H9 (cell line): ENCODE results near the gene TASOR2. TPM values are rescaled to one million over a fixed set of nuclear protein-coding genes. Genes with fewer than 3 reads are reported as not detected.

Source experiments
- DNase-seq: peaks from one replicate; pipeline ENCODE4 v3.0.0-alpha.2; 2017
- H2AFZ ChIP-seq: one replicate; pipeline ENCODE4 v1.6.1; 2013; ENCODE audit warnings: mild to moderate bottlenecking, low read length, control low read depth, moderate library complexity
- H2AK5ac ChIP-seq: 2 replicates; pipeline ENCODE4 v1.6.1; 2013; ENCODE audit warnings: low read length, control low read depth, mixed read lengths; ENCODE audit not compliant: insufficient read length
- H2BK120ac ChIP-seq: one replicate; pipeline ENCODE4 v1.6.1; 2013; ENCODE audit warnings: low read depth, mild to moderate bottlenecking, low read length, control low read depth, inconsistent platforms; ENCODE audit not compliant: poor library complexity, severe bottlenecking
- H2BK12ac ChIP-seq: 2 replicates; pipeline ENCODE4 v1.6.1; 2013; ENCODE audit warnings: low read length, control low read depth, mixed read lengths, low read depth; ENCODE audit not compliant: insufficient read length
- H2BK15ac ChIP-seq: 2 replicates; pipeline ENCODE4 v1.6.1; 2013; ENCODE audit warnings: low read depth, low read length, control low read depth
- H2BK20ac ChIP-seq: one replicate; pipeline ENCODE4 v1.6.1; 2013; ENCODE audit warnings: low read depth, mild to moderate bottlenecking, low read length, control low read depth, inconsistent platforms; ENCODE audit not compliant: poor library complexity, severe bottlenecking
- H2BK5ac ChIP-seq: 2 replicates; pipeline ENCODE4 v1.6.1; 2013; ENCODE audit warnings: low read length, control low read depth, mixed read lengths; ENCODE audit not compliant: insufficient read length
- H3K14ac ChIP-seq: 2 replicates; pipeline ENCODE4 v1.6.1; 2013; ENCODE audit warnings: low read length, control low read depth; ENCODE audit not compliant: insufficient read depth
- H3K18ac ChIP-seq: 2 replicates; pipeline ENCODE4 v1.6.1; 2013; ENCODE audit warnings: low read depth, mild to moderate bottlenecking, mixed read lengths, low read length, control low read depth; ENCODE audit not compliant: insufficient read length
- H3K23ac ChIP-seq: 2 replicates; pipeline ENCODE4 v1.6.1; 2013; ENCODE audit warnings: low read length, control low read depth, mixed read lengths, low read depth; ENCODE audit not compliant: insufficient read length
- H3K23me2 ChIP-seq: 2 replicates; pipeline ENCODE4 v1.6.1; 2013; ENCODE audit warnings: low read depth, mild to moderate bottlenecking, mixed read lengths, low read length, control low read depth; ENCODE audit not compliant: insufficient read length, poor library complexity, severe bottlenecking
- H3K27ac ChIP-seq: 2 replicates; pipeline ENCODE4 v1.5.1; 2013; ENCODE audit warnings: low read length, control low read depth, mixed read lengths, low read depth; ENCODE audit not compliant: insufficient read length
- H3K27me3 ChIP-seq: 2 replicates; pipeline ENCODE4 v1.6.1; 2013; ENCODE audit warnings: low read length, control low read depth, inconsistent platforms; ENCODE audit not compliant: insufficient read depth
- H3K4ac ChIP-seq: 2 replicates; pipeline ENCODE4 v1.6.1; 2013; ENCODE audit warnings: low read depth, mild to moderate bottlenecking, control low read depth, inconsistent platforms, low read length, moderate library complexity
- H3K4me1 ChIP-seq: 2 replicates; pipeline ENCODE4 v1.6.1; 2013; ENCODE audit warnings: low read length, control low read depth, inconsistent platforms; ENCODE audit not compliant: insufficient read depth
- H3K4me2 ChIP-seq: 2 replicates; pipeline ENCODE4 v1.6.1; 2013; ENCODE audit warnings: low read length, control low read depth, mixed read lengths; ENCODE audit not compliant: insufficient read length, insufficient read depth
- H3K56ac ChIP-seq: 2 replicates; pipeline ENCODE4 v1.6.1; 2013; ENCODE audit warnings: low read depth, mild to moderate bottlenecking, mixed read lengths, low read length, control low read depth; ENCODE audit not compliant: insufficient read length
- H3K79me1 ChIP-seq: 2 replicates; pipeline ENCODE4 v1.6.1; 2013; ENCODE audit warnings: low read depth, mild to moderate bottlenecking, moderate library complexity, low read length, control low read depth, inconsistent platforms; ENCODE audit not compliant: insufficient read depth, poor library complexity, severe bottlenecking
- H3K79me2 ChIP-seq: 2 replicates; pipeline ENCODE4 v1.6.1; 2013; ENCODE audit warnings: low read length, control low read depth, inconsistent platforms; ENCODE audit not compliant: insufficient read depth
- H3K9ac ChIP-seq: 2 replicates; pipeline ENCODE4 v1.6.1; 2013; ENCODE audit warnings: low read length, control low read depth, mixed read lengths; ENCODE audit not compliant: insufficient read length; ENCODE audit errors: extremely low read depth
- H3K9me3 ChIP-seq: one replicate; pipeline ENCODE4 v1.6.1; 2013; ENCODE audit warnings: low read depth, low read length, inconsistent platforms; ENCODE audit not compliant: control insufficient read depth
- H3T11ph ChIP-seq: one replicate; pipeline ENCODE4 v1.6.1; 2013; ENCODE audit warnings: mild to moderate bottlenecking, low read length, control low read depth, inconsistent platforms
- H4K20me1 ChIP-seq: one replicate; pipeline ENCODE4 v1.6.1; 2013; ENCODE audit not compliant: control insufficient read depth, insufficient read length, insufficient read depth
- H4K5ac ChIP-seq: 2 replicates; pipeline ENCODE4 v1.6.1; 2013; ENCODE audit warnings: low read depth, mild to moderate bottlenecking, mixed read lengths, low read length, control low read depth; ENCODE audit not compliant: insufficient read length
- H4K8ac ChIP-seq: replicated peaks from 2 replicates; pipeline ENCODE4 v1.6.1; 2013; ENCODE audit warnings: low read length, control low read depth, mixed read lengths, low read depth; ENCODE audit not compliant: insufficient read length
- H4K91ac ChIP-seq: 2 replicates; pipeline ENCODE4 v1.6.1; 2013; ENCODE audit warnings: low read depth, mild to moderate bottlenecking, moderate library complexity, mixed read lengths, low read length, control low read depth; ENCODE audit not compliant: insufficient read length
- H3K27ac Mint-ChIP-seq, 3 experiments: 2 replicates in 2 of 3; 3 replicates in 1 of 3; pipeline ENCODE4 v1.8.0; 2020 to 2021; ENCODE audit warnings: mixed read lengths in 3 of 3, mild to moderate bottlenecking in 1 of 3, moderate library complexity in 1 of 3
- H3K27me3 Mint-ChIP-seq: 2 replicates; pipeline ENCODE4 v1.8.0; 2021; ENCODE audit warnings: low read depth, mild to moderate bottlenecking, moderate library complexity, mixed read lengths
- H3K36me3 Mint-ChIP-seq, 3 experiments: 2 replicates in 2 of 3; 3 replicates in 1 of 3; pipeline ENCODE4 v1.8.0; 2020 to 2021; ENCODE audit warnings: low read depth in 3 of 3, mixed read lengths in 3 of 3; ENCODE audit not compliant: insufficient read depth in 1 of 3
- H3K4me1 Mint-ChIP-seq, 2 experiments: 2 replicates each; pipeline ENCODE4 v1.8.0; 2020; ENCODE audit warnings: mixed read lengths in 2 of 2
- H3K4me3 Mint-ChIP-seq, 2 experiments: 2 replicates in 1 of 2; 3 replicates in 1 of 2; pipeline ENCODE4 v1.8.0; 2020 to 2021; ENCODE audit warnings: mild to moderate bottlenecking in 2 of 2, mixed read lengths in 2 of 2, moderate library complexity in 1 of 2
- H3K9me3 Mint-ChIP-seq, 2 experiments: 2 replicates in 1 of 2; 3 replicates in 1 of 2; pipeline ENCODE4 v1.8.0; 2020; ENCODE audit warnings: mild to moderate bottlenecking in 2 of 2, mixed read lengths in 2 of 2, moderate library complexity in 1 of 2
- WGBS: extraction: QIAGEN DNeasy Blood & Tissue Kit; methylation state at CpG from one replicate; pipeline ENCODE4 v1.1.7; 2013; ENCODE audit warnings: missing lambda C conversion rate, low lambda C conversion rate, mixed read lengths; ENCODE audit not compliant: insufficient read length; ENCODE audit errors: extremely low coverage; 5-methylcytosine and 5-hydroxymethylcytosine counted together
- total RNA-seq: library from RNA; stranded (reverse); gene quantifications from 2 replicates; pipeline ENCODE4 v1.2.1, GENCODE V29; 2021
- TF ChIP-seq, protein P1 (sequence below): fragments of 200-600 bp; sonication (generic); conservative IDR thresholded peaks from 3 replicates; pipeline ENCODE4 v1.8.0; 2021; ENCODE audit warnings: antibody characterized with exemption, mild to moderate bottlenecking

TASOR2 gene
- total RNA-seq, 1 experiment from 2014 or later: 64.5 TPM

DNA sequence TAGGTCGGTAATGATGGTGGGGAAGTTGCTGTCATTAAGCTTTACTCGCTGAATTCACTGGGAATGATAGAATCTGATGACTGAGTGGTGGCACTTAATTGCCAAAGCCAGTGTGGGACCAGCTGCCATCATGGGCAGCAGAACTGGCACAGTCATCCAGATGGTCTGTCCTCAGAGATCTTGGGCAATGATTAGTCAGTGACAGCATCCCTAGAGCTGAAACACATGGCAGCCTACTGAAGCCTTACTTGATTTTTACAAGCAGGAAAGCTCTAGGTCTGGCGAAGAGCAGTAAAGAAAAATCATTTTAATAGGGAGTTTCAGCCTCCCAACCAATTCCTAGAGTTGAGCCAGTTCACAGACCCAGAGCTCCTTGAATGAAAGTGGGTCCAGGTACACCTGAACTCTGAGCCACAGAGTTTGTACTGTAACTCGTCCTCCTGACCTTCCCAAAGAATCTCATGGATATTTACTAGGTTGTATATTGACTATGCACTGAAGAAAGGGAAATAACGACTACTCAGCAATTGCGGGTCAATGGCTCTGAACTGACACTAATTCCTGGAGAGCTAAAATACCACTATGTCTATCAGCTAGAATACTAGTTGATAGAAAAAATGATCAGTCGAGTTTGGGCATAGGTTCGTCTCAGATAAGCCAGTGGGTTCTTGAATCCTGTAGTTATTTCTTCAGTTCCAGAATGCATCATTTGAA is 13.8 kb upstream of the TASOR2 start:
- H3K4me1 Mint-ChIP-seq: peaks cover 6 to 7% of the 10 kb centered on the region in 2 experiments

More for the DNA sequence above, 13.8 kb upstream of the TASOR2 start:
- H3K56ac ChIP-seq: no peak overlapping the region
- H2BK5ac ChIP-seq: no peak overlapping the region
- TF ChIP-seq, protein P1, sequence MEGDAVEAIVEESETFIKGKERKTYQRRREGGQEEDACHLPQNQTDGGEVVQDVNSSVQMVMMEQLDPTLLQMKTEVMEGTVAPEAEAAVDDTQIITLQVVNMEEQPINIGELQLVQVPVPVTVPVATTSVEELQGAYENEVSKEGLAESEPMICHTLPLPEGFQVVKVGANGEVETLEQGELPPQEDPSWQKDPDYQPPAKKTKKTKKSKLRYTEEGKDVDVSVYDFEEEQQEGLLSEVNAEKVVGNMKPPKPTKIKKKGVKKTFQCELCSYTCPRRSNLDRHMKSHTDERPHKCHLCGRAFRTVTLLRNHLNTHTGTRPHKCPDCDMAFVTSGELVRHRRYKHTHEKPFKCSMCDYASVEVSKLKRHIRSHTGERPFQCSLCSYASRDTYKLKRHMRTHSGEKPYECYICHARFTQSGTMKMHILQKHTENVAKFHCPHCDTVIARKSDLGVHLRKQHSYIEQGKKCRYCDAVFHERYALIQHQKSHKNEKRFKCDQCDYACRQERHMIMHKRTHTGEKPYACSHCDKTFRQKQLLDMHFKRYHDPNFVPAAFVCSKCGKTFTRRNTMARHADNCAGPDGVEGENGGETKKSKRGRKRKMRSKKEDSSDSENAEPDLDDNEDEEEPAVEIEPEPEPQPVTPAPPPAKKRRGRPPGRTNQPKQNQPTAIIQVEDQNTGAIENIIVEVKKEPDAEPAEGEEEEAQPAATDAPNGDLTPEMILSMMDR: no peak
- no peak overlapping the region for H3K14ac ChIP-seq
- H3K4ac ChIP-seq: no peak overlapping the region
- DNase-seq: no peak
- WGBS: no CpG with 5 or more reads among the region's 8 CpGs
- H3K9me3 ChIP-seq: no peaks in the 10 kb centered on the region
- no peak overlapping the region for H2BK20ac ChIP-seq
- H4K20me1 ChIP-seq: no peaks in the 10 kb centered on the region
- H2AFZ ChIP-seq: no peak overlapping the region
- H3K9ac ChIP-seq: no peak overlapping the region
- H3K27me3 ChIP-seq: no peaks in the 10 kb centered on the region
- no peak overlapping the region for H2BK12ac ChIP-seq
- no peak overlapping the region for H3K27ac Mint-ChIP-seq
- H3K36me3 Mint-ChIP-seq: peaks cover 0 to 5% (median 4%) of the 10 kb centered on the region in 3 experiments; a peak in 5 of 7 replicates
- no peak overlapping the region for H3K4me2 ChIP-seq
- H2BK120ac ChIP-seq: no peak overlapping the region
- no peak overlapping the region for H4K5ac ChIP-seq
- H3K79me1 ChIP-seq: no peaks in the 10 kb centered on the region
- peaks cover 10 to 15% of the 10 kb centered on the region in 2 experiments; a peak in 4 of 5 replicates for H3K9me3 Mint-ChIP-seq
- no peaks in the 10 kb centered on the region for H3K79me2 ChIP-seq
- H3T11ph ChIP-seq: no peak overlapping the region
- H3K4me1 ChIP-seq: peaks cover 4% of the 10 kb centered on the region; the same call in 1 of the 2 replicates
- H2BK15ac ChIP-seq: no peak overlapping the region
- H3K4me3 Mint-ChIP-seq: no peak overlapping the region
- H4K91ac ChIP-seq: no peak overlapping the region
- H3K23me2 ChIP-seq: peaks cover 4% of the 10 kb centered on the region
- no peak overlapping the region for H3K23ac ChIP-seq
- no peak overlapping the region for H2AK5ac ChIP-seq
- no peak overlapping the region for H3K27ac ChIP-seq
- H3K18ac ChIP-seq: no peak overlapping the region
- peaks cover 18% of the 10 kb centered on the region for H3K27me3 Mint-ChIP-seq
- no peak overlapping the region for H4K8ac ChIP-seq
